SJCRH30 (cell line): ENCODE data around the gene CXCR3. TPM values are rescaled to one million over a fixed set of nuclear protein-coding genes. Genes with fewer than 3 reads are reported as not detected.
A peak's percentile ranks its signal among the peaks of the same experiment; 100 is the strongest.
"Not testable (repeated sequence)": the region's sequence is repeated elsewhere in the genome, so short reads cannot be mapped to it uniquely, and the experiment has no call there.

Experiments used
- DNase-seq, 2 experiments: peaks; one replicate each; pipeline ENCODE4 v3.0.0-alpha.2; 2015 to 2020
- H3K27ac ChIP-seq: fragments of 250-450 bp; sonication (Bioruptor Pico); 2 replicates; pipeline ENCODE4 v1.5.1; 2020; ENCODE audit warnings: mild to moderate bottlenecking, moderate library complexity
- H3K27me3 ChIP-seq: fragments of 250-450 bp; sonication (Bioruptor Pico); 2 replicates; pipeline ENCODE4 v1.5.1; 2020; ENCODE audit warnings: mild to moderate bottlenecking, moderate library complexity
- H3K36me3 ChIP-seq: fragments of 250-450 bp; sonication (Bioruptor Pico); 2 replicates; pipeline ENCODE4 v1.5.1; 2020; ENCODE audit warnings: mild to moderate bottlenecking, moderate library complexity
- H3K4me1 ChIP-seq: fragments of 250-450 bp; sonication (Bioruptor Pico); 2 replicates; pipeline ENCODE4 v1.5.1; 2020; ENCODE audit warnings: mild to moderate bottlenecking, moderate library complexity
- H3K4me3 ChIP-seq: fragments of 250-450 bp; sonication (Bioruptor Pico); 2 replicates; pipeline ENCODE4 v1.5.1; 2020; ENCODE audit warnings: mild to moderate bottlenecking, moderate library complexity
- H3K9me3 ChIP-seq: fragments of 250-450 bp; sonication (Bioruptor Pico); replicated peaks from 2 replicates; pipeline ENCODE4 v1.5.1; 2020; ENCODE audit warnings: mild to moderate bottlenecking, moderate library complexity
- total RNA-seq: library from RNA; depleted of rRNA; stranded (reverse); fragments of >200 nt; shearing (Covaris generic); gene quantifications from 2 replicates; pipeline ENCODE4 v1.2.3, GENCODE V29; 2014

The CXCR3 gene
- total RNA-seq, 1 experiment from 2014 or later = not detected

DNA sequence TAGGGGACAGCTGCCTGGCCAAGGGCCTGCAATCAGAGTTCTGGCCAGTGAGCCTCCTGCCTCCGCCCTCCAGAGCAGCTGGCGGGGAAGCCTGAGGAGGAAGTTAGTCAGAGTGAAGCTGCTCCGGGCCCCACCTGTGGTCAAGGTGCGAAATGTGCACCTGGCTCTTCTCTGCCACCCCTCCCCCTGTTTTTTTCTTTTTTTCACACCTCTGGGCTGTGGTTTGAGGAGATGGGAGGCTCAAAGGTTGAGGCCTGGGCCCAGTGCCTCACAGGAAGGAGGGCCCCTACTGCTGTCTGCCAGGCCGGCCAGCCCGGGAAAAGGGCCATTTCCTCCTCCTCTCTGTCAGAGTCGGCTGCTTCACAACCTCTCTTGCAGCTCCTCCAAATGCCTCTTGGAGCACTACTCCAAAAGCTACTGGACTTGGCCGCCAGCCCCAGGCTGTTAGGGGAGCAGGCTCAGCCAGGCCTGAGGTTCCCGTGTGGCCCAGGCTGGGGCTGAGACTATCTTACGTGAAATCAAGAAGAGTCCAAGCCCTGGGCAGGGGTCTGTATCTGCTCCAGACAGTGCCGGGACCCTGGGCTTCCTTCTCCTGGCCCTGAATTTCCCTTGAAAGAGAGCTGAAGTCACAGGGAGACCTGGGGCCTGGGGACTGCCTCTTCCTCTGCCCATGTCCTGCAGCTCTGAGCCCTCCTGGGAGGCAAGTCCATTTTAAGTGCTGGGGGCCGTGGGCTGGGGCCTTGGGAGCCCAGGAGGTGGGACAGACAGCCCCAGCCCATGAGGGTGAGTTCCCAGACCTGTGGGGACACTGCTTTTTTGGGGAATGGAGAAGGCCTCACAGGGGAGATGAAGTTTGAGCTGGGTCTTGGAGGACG, 4.5 kb upstream of the CXCR3 start:
- no peak overlapping the region for H3K27ac ChIP-seq
- H3K36me3 ChIP-seq = no peaks in the 10 kb centered on the region
- no peaks in the 10 kb centered on the region for H3K9me3 ChIP-seq
- peak; percentile 27 to 44 for DNase-seq
- H3K27me3 ChIP-seq = no peaks in the 10 kb centered on the region
- no peak overlapping the region for H3K4me3 ChIP-seq
- H3K4me1 ChIP-seq = no peaks in the 10 kb centered on the region

DNA sequence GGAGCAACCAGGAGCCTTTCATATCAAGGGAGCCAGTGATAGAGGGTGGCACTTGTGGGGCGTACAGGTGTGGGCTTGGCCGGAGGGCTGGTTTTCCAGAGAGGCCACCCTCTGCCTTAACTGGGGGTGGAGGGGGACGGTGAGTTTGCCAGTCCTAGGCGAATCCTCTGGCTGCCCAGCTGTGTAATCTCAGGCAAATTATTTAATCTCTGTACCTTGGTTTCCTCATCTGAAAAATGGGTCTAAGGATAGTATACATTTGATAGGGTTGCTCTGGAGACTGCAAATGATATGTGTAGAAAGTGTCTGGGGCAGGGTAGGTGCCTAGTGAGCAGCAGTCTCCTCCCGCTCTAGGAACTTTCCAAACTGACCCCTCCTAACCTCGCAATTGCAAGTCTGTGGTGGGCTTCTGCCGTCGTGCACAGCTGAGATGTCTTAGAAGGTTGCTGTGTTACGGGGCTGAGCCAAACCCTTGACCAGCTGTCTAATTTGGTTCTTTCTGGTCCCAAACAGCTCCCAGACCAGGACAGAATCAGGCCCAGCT, 3.8 kb upstream of the CXCR3 start:
- no peaks in the 10 kb centered on the region for H3K36me3 ChIP-seq
- DNase-seq = no peak
- no peak overlapping the region for H3K27ac ChIP-seq
- H3K4me1 ChIP-seq = no peaks in the 10 kb centered on the region
- no peaks in the 10 kb centered on the region for H3K9me3 ChIP-seq
- H3K27me3 ChIP-seq = no peaks in the 10 kb centered on the region
- no peak overlapping the region for H3K4me3 ChIP-seq

GRCh38 chrX:71621603-71622002, 3.3 kb upstream of the CXCR3 start:
- Histone ChIP-seq H3K9me3 (no peaks in the 10 kb centered on the region), H3K36me3 (no peaks in the 10 kb centered on the region), H3K27me3 (no peaks in the 10 kb centered on the region), H3K27ac (no peak overlapping the region), H3K4me1 (no peaks in the 10 kb centered on the region), H3K4me3 (no peak overlapping the region)
- DNase-seq = no peak

DNA sequence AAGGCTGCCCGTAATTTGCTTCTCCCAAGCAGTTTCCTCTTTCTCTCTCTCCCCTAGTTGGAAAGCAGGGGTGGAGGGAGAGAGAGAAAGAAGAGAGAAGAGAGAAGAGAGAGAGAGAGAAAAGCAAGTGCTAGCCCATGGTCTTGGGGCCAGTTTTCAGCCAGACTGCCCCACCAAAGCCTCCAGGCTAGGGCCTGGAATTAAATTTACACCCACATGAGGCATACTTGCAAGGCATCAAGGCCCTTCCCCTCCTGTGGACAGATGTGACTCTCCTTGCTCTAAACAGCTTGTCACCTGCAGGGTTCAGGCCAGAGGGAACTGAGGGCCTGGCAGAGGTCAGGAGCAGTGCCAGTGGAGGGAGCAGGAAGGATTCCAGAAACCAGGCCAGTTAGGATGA, 1.7 kb upstream of the CXCR3 start:
- no peak for DNase-seq
- Histone ChIP-seq H3K27me3 (no peaks in the 10 kb centered on the region), H3K36me3 (no peaks in the 10 kb centered on the region), H3K27ac (no peak overlapping the region), H3K9me3 (no peaks in the 10 kb centered on the region), H3K4me3 (no peak overlapping the region), H3K4me1 (no peaks in the 10 kb centered on the region)

- H3K27ac ChIP-seq = no peak overlapping the region
- no peaks in the 10 kb centered on the region for H3K9me3 ChIP-seq
- no peaks in the 10 kb centered on the region for H3K4me1 ChIP-seq
- H3K4me3 ChIP-seq = no peak overlapping the region
- H3K27me3 ChIP-seq = no peaks in the 10 kb centered on the region
- no peaks in the 10 kb centered on the region for H3K36me3 ChIP-seq
- no peak for DNase-seq
Observed at GRCh38 chrX:71619193-71619592, 882 bp upstream of the CXCR3 start.

GRCh38 chrX:71618787-71619186, 476 bp upstream of the CXCR3 start:
- no peaks in the 10 kb centered on the region for H3K36me3 ChIP-seq
- no peaks in the 10 kb centered on the region for H3K4me1 ChIP-seq
- no peaks in the 10 kb centered on the region for H3K9me3 ChIP-seq
- H3K27ac ChIP-seq = no peak overlapping the region
- no peak for DNase-seq
- H3K27me3 ChIP-seq = no peaks in the 10 kb centered on the region
- H3K4me3 ChIP-seq = no peak overlapping the region

GRCh38 chrX:71617742-71618141, 569 bp downstream of the CXCR3 start:
- no peak overlapping the region for H3K4me3 ChIP-seq
- no peak for DNase-seq
- no peaks in the 10 kb centered on the region for H3K4me1 ChIP-seq
- H3K9me3 ChIP-seq = no peaks in the 10 kb centered on the region
- no peaks in the 10 kb centered on the region for H3K36me3 ChIP-seq
- H3K27me3 ChIP-seq = no peaks in the 10 kb centered on the region
- H3K27ac ChIP-seq = no peak overlapping the region

- H3K27ac ChIP-seq = no peak overlapping the region
- H3K9me3 ChIP-seq = no peaks in the 10 kb centered on the region
- no peak overlapping the region for H3K4me3 ChIP-seq
- no peak for DNase-seq
- no peaks in the 10 kb centered on the region for H3K4me1 ChIP-seq
- no peaks in the 10 kb centered on the region for H3K27me3 ChIP-seq
- H3K36me3 ChIP-seq = no peaks in the 10 kb centered on the region
Observed at GRCh38 chrX:71616672-71617529, 1.4 kb downstream of the CXCR3 start.

- Histone ChIP-seq H3K4me1 (no peaks in the 10 kb centered on the region), H3K9me3 (no peaks in the 10 kb centered on the region), H3K4me3 (no peak overlapping the region), H3K27ac (no peak overlapping the region), H3K27me3 (no peaks in the 10 kb centered on the region), H3K36me3 (no peaks in the 10 kb centered on the region)
- DNase-seq = no peak
Observed at GRCh38 chrX:71615954-71616353, 2.4 kb downstream of the CXCR3 start.

DNA sequence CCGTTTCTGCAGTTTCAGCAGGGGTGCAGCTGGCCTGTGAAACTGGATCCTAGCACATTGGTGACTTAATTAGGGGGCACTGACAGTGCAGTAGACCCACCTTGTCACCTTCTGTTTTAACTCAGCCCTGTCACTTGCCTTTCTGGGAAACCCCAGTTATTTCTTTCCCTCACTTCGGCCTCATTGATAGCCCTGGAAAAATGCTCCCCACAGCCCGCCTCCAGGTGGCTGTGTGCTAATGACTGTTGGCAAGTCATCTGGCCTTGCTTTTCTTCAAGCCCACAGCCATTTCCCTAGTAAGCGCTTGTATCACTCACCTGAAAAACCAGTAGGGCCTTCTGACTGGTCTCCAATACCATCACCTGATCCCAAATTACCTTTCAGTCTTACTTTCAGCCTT, 3.3 kb downstream of the CXCR3 start:
- Histone ChIP-seq H3K4me3 (no peak overlapping the region), H3K27ac (no peak overlapping the region), H3K4me1 (no peaks in the 10 kb centered on the region), H3K9me3 (no peaks in the 10 kb centered on the region), H3K27me3 (no peaks in the 10 kb centered on the region), H3K36me3 (no peaks in the 10 kb centered on the region)
- DNase-seq = no peak

- DNase-seq = no peak
- no peak overlapping the region for H3K27ac ChIP-seq
- H3K4me1 ChIP-seq = no peaks in the 10 kb centered on the region
- H3K36me3 ChIP-seq = peaks cover 6% of the 10 kb centered on the region; the same call in 1 of the 2 replicates
- H3K27me3 ChIP-seq = no peaks in the 10 kb centered on the region
- no peak overlapping the region for H3K4me3 ChIP-seq
- no peaks in the 10 kb centered on the region for H3K9me3 ChIP-seq
Observed at GRCh38 chrX:71612256-71612655, 6.1 kb downstream of the CXCR3 start.

DNA sequence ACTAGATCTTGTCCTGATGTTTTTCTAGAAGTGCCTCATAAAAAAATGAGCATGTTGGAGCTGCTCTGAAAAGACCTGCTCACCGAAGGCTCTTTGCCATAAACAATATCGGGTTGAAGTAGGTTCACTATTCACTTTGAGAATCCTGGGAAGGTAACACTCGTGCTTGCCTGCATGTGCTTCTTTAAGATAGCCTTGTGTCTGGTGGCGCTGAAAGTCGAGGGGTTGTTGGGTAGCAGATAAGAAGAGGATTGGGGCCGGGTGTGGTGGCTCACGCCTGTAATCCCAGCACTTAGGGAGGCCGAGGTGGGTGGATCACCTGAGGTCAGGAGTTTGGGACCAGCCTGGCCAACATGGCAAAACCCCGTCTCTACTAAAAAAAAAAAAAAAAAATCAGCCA, 6.6 kb downstream of the CXCR3 start:
- not testable (repeated sequence) for H3K4me3 ChIP-seq, H3K27me3 ChIP-seq, H3K27ac ChIP-seq, DNase-seq, H3K4me1 ChIP-seq, H3K36me3 ChIP-seq, H3K9me3 ChIP-seq

- Histone ChIP-seq H3K4me3 (no peak overlapping the region), H3K27me3 (no peaks in the 10 kb centered on the region), H3K36me3 (peaks cover 6% of the 10 kb centered on the region; the same call in 1 of the 2 replicates), H3K9me3 (no peaks in the 10 kb centered on the region), H3K4me1 (no peaks in the 10 kb centered on the region), H3K27ac (no peak overlapping the region)
- no peak for DNase-seq
Observed at GRCh38 chrX:71609095-71609750, 9.1 kb downstream of the CXCR3 start.

DNA sequence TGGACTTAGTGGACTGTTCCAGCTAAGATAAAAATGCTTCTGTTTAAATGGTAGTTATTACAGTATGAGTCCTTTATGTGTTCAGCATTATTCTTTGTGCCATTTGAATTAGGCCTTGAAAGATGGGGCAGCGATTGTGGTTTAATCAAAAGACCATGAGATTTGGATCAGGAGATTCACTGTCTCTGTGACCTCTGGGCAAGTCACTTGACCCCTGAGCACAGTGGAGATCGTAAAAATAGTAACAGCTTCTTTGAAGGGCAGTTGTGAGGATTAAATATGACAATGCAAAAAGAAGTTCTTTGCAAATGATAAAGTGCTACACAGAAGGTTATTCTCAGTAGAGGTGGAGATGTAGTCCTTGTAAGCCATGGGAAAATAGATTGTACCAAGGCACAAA, 10.8 kb downstream of the CXCR3 start:
- H3K36me3 ChIP-seq = peaks cover 6% of the 10 kb centered on the region; the same call in 1 of the 2 replicates
- no peak for DNase-seq
- no peaks in the 10 kb centered on the region for H3K4me1 ChIP-seq
- H3K4me3 ChIP-seq = no peak overlapping the region
- H3K9me3 ChIP-seq = no peaks in the 10 kb centered on the region
- H3K27me3 ChIP-seq = no peaks in the 10 kb centered on the region
- no peak overlapping the region for H3K27ac ChIP-seq
